Breast epithelium (tissue), 3 donors: ENCODE data around the gene URAD.

Experiments
- POLR2A ChIP-seq: fragments of 450-650 bp; IDR thresholded peaks from one replicate; pipeline ENCODE4 v1.6.1; 2016; ENCODE audit warnings: antibody characterized with exemption, mild to moderate bottlenecking, moderate library complexity
- POLR2AphosphoS5 ChIP-seq, 3 donors: sonication (generic); formaldehyde crosslinking; IDR thresholded peaks; one replicate each; pipeline ENCODE4 v1.6.1; 2017; ENCODE audit warnings: antibody characterized with exemption in 3 of 3

- TF ChIP-seq POLR2A: no peak
- TF ChIP-seq POLR2AphosphoS5 (IDR thresholded peaks at IDR 0.05): no peak
Measured at GRCh38 chr13:27977476-27978300, 10.8 kb downstream of the URAD start.
